ENCODE data around the gene FUBP1. TPM values are rescaled to one million over a fixed set of nuclear protein-coding genes. Genes with fewer than 3 reads are reported as not detected.

FUBP1 gene
- total and polyA plus RNA-seq, 2 of the 8 experiments (the other 6 are each of a cell fraction or from before 2014, with no cell fraction given) = 184 to 201 TPM

- no peaks in the 10 kb centered on the region for H3K36me3 ChIP-seq (ENCODE audit: control insufficient read depth in 2 of 4, insufficient read depth in 4 of 4, low read length in 3 of 4)
- no peak overlapping the region for H3K27ac ChIP-seq (ENCODE audit: low read depth, low read length)
- H3K4me1 ChIP-seq (replicated peaks in 1 of 4; ENCODE audit: control insufficient read depth in 3 of 4, insufficient read depth in 4 of 4, low read length in 3 of 4) = no peaks in the 10 kb centered on the region
- no peak overlapping the region for H3K4ac ChIP-seq (replicated peaks; ENCODE audit: insufficient read length, low read depth, low read length)
- no peak overlapping the region for H2AFZ ChIP-seq (ENCODE audit: low read length)
- no peaks in the 10 kb centered on the region for H3K23me2 ChIP-seq (ENCODE audit: low read depth, low read length)
- FAIRE-seq = no peak
- DNase-seq (ENCODE audit: low read depth in 1 of 2, low spot score in 2 of 2) = no peak
- no peak overlapping the region for H4K5ac ChIP-seq (ENCODE audit: insufficient read length, low read depth, low read length)
- H3K23ac ChIP-seq (ENCODE audit: insufficient read length) = no peak overlapping the region
- H4K8ac ChIP-seq (ENCODE audit: extremely low read depth, insufficient read depth, low read length) = no peak overlapping the region
- no peak overlapping the region for H3K4me3 ChIP-seq (ENCODE audit: extremely low read depth in 1 of 4, insufficient read depth in 2 of 4, low read depth in 3 of 4, low read length in 4 of 4)
- no peaks in the 10 kb centered on the region for H3K9me3 ChIP-seq (ENCODE audit: insufficient read depth in 2 of 2, low read depth in 1 of 2, low read length in 1 of 2)
- no peak overlapping the region for H4K91ac ChIP-seq (replicated peaks; ENCODE audit: insufficient read length, low read length)
- H3K56ac ChIP-seq (replicated peaks; ENCODE audit: insufficient read length, low read depth, low read length) = no peak overlapping the region
- TF ChIP-seq TEAD4 (IDR thresholded peaks at IDR 0.05; ENCODE audit: low read depth, low read length) = no peak
- TF ChIP-seq SIN3A (conservative IDR thresholded peaks at IDR 0.05 in 1 of 2, IDR thresholded peaks at IDR 0.05 in 1 of 2; ENCODE audit: low read depth in 1 of 2, low read length in 2 of 2) = no peak
- TF ChIP-seq JUN (IDR thresholded peaks at IDR 0.05; ENCODE audit: low read depth, low read length) = no peak
- TF ChIP-seq ASH2L (IDR thresholded peaks at IDR 0.05; ENCODE audit: low read length) = no peak
- peak; percentile 73; the same call in 1 of the 2 replicates for TF ChIP-seq KDM1A (IDR thresholded peaks at IDR 0.05; ENCODE audit: borderline replicate concordance, low read length)
- no peak for TF ChIP-seq SIX5 (IDR thresholded peaks at IDR 0.05; ENCODE audit: low read depth, low read length)
- no peak for TF ChIP-seq PHF8 (conservative IDR thresholded peaks at IDR 0.05; ENCODE audit: low read depth, low read length)
- no peak for TF ChIP-seq CEBPB (IDR thresholded peaks at IDR 0.05; ENCODE audit: low read depth, low read length)
- no peak overlapping the region for H3K18ac ChIP-seq (ENCODE audit: extremely low read depth, low read length)
- H4K20me1 ChIP-seq (replicated peaks in 1 of 2; ENCODE audit: control insufficient read depth in 1 of 2, insufficient read depth in 2 of 2, low read length in 2 of 2) = no peaks in the 10 kb centered on the region
- H3K79me1 ChIP-seq (ENCODE audit: low read depth, low read length) = no peaks in the 10 kb centered on the region
- H2BK5ac ChIP-seq (ENCODE audit: low read depth, low read length) = no peak overlapping the region
- no peak overlapping the region for H2BK15ac ChIP-seq (ENCODE audit: low read length)
- H2BK12ac ChIP-seq (ENCODE audit: low read depth, low read length) = no peak overlapping the region
- H2AK5ac ChIP-seq (ENCODE audit: low read depth, low read length) = no peak overlapping the region
- no peak overlapping the region for H3K4me2 ChIP-seq (ENCODE audit: insufficient read depth in 1 of 2, low read depth in 2 of 2, low read length in 2 of 2)
- ChIA-PET POLR2A (ENCODE audit: partially characterized antibody) (no interaction called here), CTCF (ENCODE audit: partially characterized antibody) (no interaction called here)
- no peak overlapping the region for H3K14ac ChIP-seq (ENCODE audit: insufficient read length)
- no peak overlapping the region for H2BK20ac ChIP-seq (ENCODE audit: low read length)
- 100% methylated on average over 1 of the region's 1 CpG; no CpG with 5 or more reads in 1 of the 2 experiments for WGBS, 2 experiments (ENCODE audit: extremely low coverage in 1 of 2, insufficient coverage in 1 of 2, insufficient read length in 1 of 2, insufficient replicate concordance in 2 of 2, low coverage in 1 of 2, low lambda C conversion rate in 2 of 2, missing lambda C conversion rate in 1 of 2)
- no peak overlapping the region for H2BK120ac ChIP-seq (replicated peaks; ENCODE audit: low read depth, low read length)
- H3K27me3 ChIP-seq (replicated peaks in 1 of 4; ENCODE audit: control insufficient read depth in 3 of 4, extremely low read depth in 1 of 4, insufficient read depth in 3 of 4, low read length in 3 of 4) = no peaks in the 10 kb centered on the region
- no peaks in the 10 kb centered on the region for H3K79me2 ChIP-seq (ENCODE audit: control insufficient read depth in 1 of 2, insufficient read depth in 2 of 2, low read length in 2 of 2)
- H3K9ac ChIP-seq (replicated peaks in 1 of 4; ENCODE audit: extremely low read depth in 1 of 4, low read depth in 3 of 4, low read length in 3 of 4) = no peak overlapping the region
Measured at GRCh38 chr1:77906624-77907023, 72.2 kb downstream of the FUBP1 start.

Measured in H1 (cell line).